Stimulated activated naive CD8-positive, alpha-beta T cell treated with anti-CD3 and anti-CD28 coated beads, Interleukin-15, Interleukin-2, amounts not matched to agents 100 U/mL and 50 U/mL, for 24 hours (primary cell): Measurements from ENCODE around the gene TIGD3.
"Not testable (repeated sequence)": the region's sequence is repeated elsewhere in the genome, so short reads cannot be mapped to it uniquely, and the experiment has no call there.

Source experiments
- ATAC-seq: fragments of 150-1000 bp; cut with Tn5 transposase; one replicate; pipeline ENCODE4 v1.10.0; 2021
- DNase-seq: peaks from one replicate; pipeline ENCODE4 v3.0.0; 2021

The TIGD3 gene

GRCh38 chr11:65327021-65327420 lies 27.5 kb upstream of the TIGD3 start:
- DNase-seq (no peak), ATAC-seq (no peak)

GRCh38 chr11:65329478-65329877 lies 25.1 kb upstream of the TIGD3 start:
- no peak for ATAC-seq
- no peak for DNase-seq

GRCh38 chr11:65329944-65330403 lies 24.6 kb upstream of the TIGD3 start:
- ATAC-seq = peak; percentile 25
- DNase-seq = peak; percentile 92

- DNase-seq = no peak
- no peak for ATAC-seq
These were observed 24.0 kb upstream of the TIGD3 start for GRCh38 chr11:65330544-65330943.

- not testable (repeated sequence) for ATAC-seq, DNase-seq
These were observed 22.0 kb upstream of the TIGD3 start for GRCh38 chr11:65332591-65332990.

GRCh38 chr11:65334696-65335295 lies 19.8 kb upstream of the TIGD3 start:
- no peak for ATAC-seq
- DNase-seq = no peak

- no peak for ATAC-seq
- no peak for DNase-seq
These were observed 15.9 kb upstream of the TIGD3 start for GRCh38 chr11:65338676-65339075.

- no peak for ATAC-seq
- no peak for DNase-seq
These were observed 14.3 kb upstream of the TIGD3 start for GRCh38 chr11:65340226-65340625.

- no peak for ATAC-seq
- no peak for DNase-seq
These were observed 12.7 kb upstream of the TIGD3 start for GRCh38 chr11:65341856-65342255.

GRCh38 chr11:65351511-65351910 lies 3.0 kb upstream of the TIGD3 start:
- DNase-seq = no peak
- ATAC-seq = no peak

GRCh38 chr11:65352783-65353182 lies 1.8 kb upstream of the TIGD3 start:
- ATAC-seq = no peak
- DNase-seq = no peak

GRCh38 chr11:65353376-65353775 lies 1.2 kb upstream of the TIGD3 start:
- no peak for ATAC-seq
- no peak for DNase-seq

GRCh38 chr11:65353900-65354264 lies 669 bp upstream of the TIGD3 start:
- no peak for DNase-seq
- no peak for ATAC-seq

GRCh38 chr11:65355013-65355775 lies 643 bp downstream of the TIGD3 start:
- no peak for ATAC-seq
- peak; percentile 48 for DNase-seq

GRCh38 chr11:65355776-65356393 lies 1.3 kb downstream of the TIGD3 start:
- no peak for DNase-seq
- no peak for ATAC-seq

- DNase-seq (no peak), ATAC-seq (no peak)
These were observed 1.9 kb downstream of the TIGD3 start for GRCh38 chr11:65356394-65356972.

GRCh38 chr11:65357856-65358356 lies 3.4 kb downstream of the TIGD3 start:
- DNase-seq = no peak
- no peak for ATAC-seq

GRCh38 chr11:65362320-65362931 lies 7.9 kb downstream of the TIGD3 start:
- ATAC-seq (peak; percentile 33), DNase-seq (no peak)

- DNase-seq (no peak), ATAC-seq (no peak)
These were observed 8.4 kb downstream of the TIGD3 start for GRCh38 chr11:65362966-65363365.

- ATAC-seq (no peak), DNase-seq (no peak)
These were observed 9.2 kb downstream of the TIGD3 start for GRCh38 chr11:65363770-65364169.

GRCh38 chr11:65366340-65366773 lies 11.8 kb downstream of the TIGD3 start:
- no peak for DNase-seq

GRCh38 chr11:65370659-65371049 lies 16.1 kb downstream of the TIGD3 start:
- DNase-seq = no peak

More at GRCh38 chr11:65366340-65366773, 11.8 kb downstream of the TIGD3 start:
- ATAC-seq = peak; percentile 66

More at GRCh38 chr11:65370659-65371049, 16.1 kb downstream of the TIGD3 start:
- ATAC-seq = no peak
